ENCODE measurements around the gene ERBB4. TPM values are rescaled to one million over a fixed set of nuclear protein-coding genes. Genes with fewer than 3 reads are reported as not detected.

ERBB4 gene
- total and polyA plus RNA-seq, 2 of the 8 experiments (the other 6 are each of a cell fraction or from before 2014, with no cell fraction given) = 0.34 to 1.3 TPM

GRCh38 chr2:211996857-211997256 lies 541.7 kb downstream of the ERBB4 start:
- Histone ChIP-seq H3K56ac (replicated peaks; ENCODE audit: insufficient read length, low read depth, low read length) (no peak overlapping the region), H3K27me3 (replicated peaks in 1 of 4; ENCODE audit: control insufficient read depth in 3 of 4, extremely low read depth in 1 of 4, insufficient read depth in 3 of 4, low read length in 3 of 4) (no peaks in the 10 kb centered on the region), H2BK15ac (ENCODE audit: low read length) (no peak overlapping the region), H4K8ac (ENCODE audit: extremely low read depth, insufficient read depth, low read length) (no peak overlapping the region), H2AK5ac (ENCODE audit: low read depth, low read length) (no peak overlapping the region), H2BK12ac (ENCODE audit: low read depth, low read length) (no peak overlapping the region), H3K4me3 (ENCODE audit: extremely low read depth in 1 of 4, insufficient read depth in 2 of 4, low read depth in 3 of 4, low read length in 4 of 4) (no peak overlapping the region), H3K36me3 (ENCODE audit: control insufficient read depth in 2 of 4, insufficient read depth in 4 of 4, low read length in 3 of 4) (no peaks in the 10 kb centered on the region), H4K20me1 (replicated peaks in 1 of 2; ENCODE audit: control insufficient read depth in 1 of 2, insufficient read depth in 2 of 2, low read length in 2 of 2) (no peaks in the 10 kb centered on the region), H3K9me3 (ENCODE audit: insufficient read depth in 2 of 2, low read depth in 1 of 2, low read length in 1 of 2) (no peaks in the 10 kb centered on the region), H3K27ac (ENCODE audit: low read depth, low read length) (no peak overlapping the region), H2BK20ac (ENCODE audit: low read length) (no peak overlapping the region), H3K14ac (ENCODE audit: insufficient read length) (no peak overlapping the region), H4K91ac (replicated peaks; ENCODE audit: insufficient read length, low read length) (no peak overlapping the region), H3K79me1 (ENCODE audit: low read depth, low read length) (no peaks in the 10 kb centered on the region), H3K9ac (replicated peaks in 1 of 4; ENCODE audit: extremely low read depth in 1 of 4, low read depth in 3 of 4, low read length in 3 of 4) (no peak overlapping the region), H3K4me1 (replicated peaks in 1 of 4; ENCODE audit: control insufficient read depth in 3 of 4, insufficient read depth in 4 of 4, low read length in 3 of 4) (no peaks in the 10 kb centered on the region), H3K79me2 (ENCODE audit: control insufficient read depth in 1 of 2, insufficient read depth in 2 of 2, low read length in 2 of 2) (no peaks in the 10 kb centered on the region), H3K4me2 (ENCODE audit: insufficient read depth in 1 of 2, low read depth in 2 of 2, low read length in 2 of 2) (no peak overlapping the region), H2AFZ (ENCODE audit: low read length) (0 out of 2 replicates have a peak overlapping the region, but pooled peaks have one; percentile 67), H4K5ac (ENCODE audit: insufficient read length, low read depth, low read length) (no peak overlapping the region), H3K23me2 (ENCODE audit: low read depth, low read length) (no peaks in the 10 kb centered on the region), H2BK120ac (replicated peaks; ENCODE audit: low read depth, low read length) (no peak overlapping the region), H2BK5ac (ENCODE audit: low read depth, low read length) (no peak overlapping the region), H3K18ac (ENCODE audit: extremely low read depth, low read length) (no peak overlapping the region), H3K4ac (replicated peaks; ENCODE audit: insufficient read length, low read depth, low read length) (no peak overlapping the region), H3K23ac (ENCODE audit: insufficient read length) (no peak overlapping the region)
- CTCF ChIA-PET (ENCODE audit: partially characterized antibody) = no interaction called here
- 86% methylated on average over 4 of the region's 4 CpGs; no CpG with 5 or more reads in 1 of the 2 experiments for WGBS, 2 experiments (ENCODE audit: extremely low coverage in 1 of 2, insufficient coverage in 1 of 2, insufficient read length in 1 of 2, insufficient replicate concordance in 2 of 2, low coverage in 1 of 2, low lambda C conversion rate in 2 of 2, missing lambda C conversion rate in 1 of 2)
- DNase-seq (ENCODE audit: low read depth in 1 of 2, low spot score in 2 of 2) = no peak
- POLR2A ChIA-PET (ENCODE audit: partially characterized antibody) = no interaction called here
- no peak for FAIRE-seq
- TF ChIP-seq POU5F1 (IDR thresholded peaks at IDR 0.05; ENCODE audit: low read depth, low read length) (no peak), FOSL1 (IDR thresholded peaks at IDR 0.05; ENCODE audit: insufficient read depth, low read depth, low read length) (no peak), PHF8 (conservative IDR thresholded peaks at IDR 0.05; ENCODE audit: low read depth, low read length) (no peak), SAP30 (IDR thresholded peaks at IDR 0.05; ENCODE audit: insufficient read depth, insufficient replicate concordance, low read length) (no peak), CEBPB (IDR thresholded peaks at IDR 0.05; ENCODE audit: low read depth, low read length) (no peak), CREB1 (IDR thresholded peaks at IDR 0.05) (no peak), NRF1 (IDR thresholded peaks at IDR 0.05; ENCODE audit: low read depth, low read length) (no peak), TEAD4 (IDR thresholded peaks at IDR 0.05; ENCODE audit: low read depth, low read length) (no peak), KDM4A (IDR thresholded peaks at IDR 0.05; ENCODE audit: low read depth, low read length, severe bottlenecking) (no peak)
